Measurements from ENCODE around the gene SLC25A13. TPM values are rescaled to one million over a fixed set of nuclear protein-coding genes. Genes with fewer than 3 reads are reported as not detected.

Gene SLC25A13
- total and polyA plus RNA-seq, 2 of the 8 experiments (the other 6 are each of a cell fraction or from before 2014, with no cell fraction given): 30.8 to 85.4 TPM

- TF ChIP-seq SIN3A (conservative IDR thresholded peaks at IDR 0.05 in 1 of 2, IDR thresholded peaks at IDR 0.05 in 1 of 2; ENCODE audit: low read depth in 1 of 2, low read length in 2 of 2) (no peak), ATF3 (IDR thresholded peaks at IDR 0.05; ENCODE audit: insufficient read depth, low read depth, low read length) (no peak)
Measured at GRCh38 chr7:96238976-96239766, 82.7 kb downstream of the SLC25A13 start (continued).

All from H1 (cell line).